NCI-H128 (cell line): ENCODE results near the gene SNX32.
A peak's percentile ranks its signal among the peaks of the same experiment; 100 is the strongest.

Experiments
- DNase-seq: peaks from one replicate; lab custom pipeline; 2025; ENCODE audit not compliant: unreplicated experiment; lab: John Stamatoyannopoulos, UW

Gene SNX32

DNA sequence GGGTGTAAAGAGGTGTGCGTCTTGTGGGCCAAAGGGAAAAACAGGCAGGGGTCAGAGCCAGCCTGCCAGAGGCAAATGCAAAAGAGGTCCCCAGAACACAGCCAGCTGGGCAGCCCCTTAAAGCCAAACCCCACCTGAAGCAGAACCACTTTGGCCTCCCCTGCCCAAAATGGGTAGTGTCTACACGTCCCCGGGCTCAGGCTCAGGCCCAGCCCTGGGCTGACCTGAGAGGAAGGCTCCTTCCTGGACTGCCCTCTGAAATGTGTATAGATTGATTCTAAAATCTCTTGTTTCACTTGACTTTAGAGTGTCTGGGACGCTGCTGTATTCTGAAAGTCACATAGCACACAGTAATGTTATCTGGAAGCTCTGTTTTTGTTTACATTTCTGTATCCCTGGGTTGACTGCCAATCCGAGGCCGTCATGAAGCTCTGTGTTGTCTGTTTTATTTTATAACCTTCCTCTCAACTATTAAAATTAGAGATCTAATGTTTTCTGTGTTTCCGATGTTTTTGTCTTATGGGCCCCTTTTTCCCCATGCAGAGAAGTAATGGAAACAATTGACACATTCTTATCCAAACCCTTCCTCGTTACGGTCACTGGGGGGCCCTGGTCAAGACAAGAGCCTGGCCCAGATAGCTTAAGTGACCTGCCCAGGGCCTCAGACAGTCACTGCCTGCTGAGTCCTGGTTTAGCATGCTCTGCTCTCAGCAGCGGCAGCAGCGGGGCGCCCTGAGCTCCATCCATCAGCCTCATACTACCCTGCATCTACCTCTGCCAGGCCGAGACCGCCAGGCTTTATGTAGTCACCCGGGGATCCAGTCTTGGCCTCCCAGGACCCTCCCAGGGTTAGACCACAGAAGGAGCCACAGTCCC lies 36.8 kb upstream of the SNX32 start:
- DNase-seq, result no peak

GRCh38 chr11:65797711-65798110 lies 36.1 kb upstream of the SNX32 start:
- DNase-seq, result no peak

DNA sequence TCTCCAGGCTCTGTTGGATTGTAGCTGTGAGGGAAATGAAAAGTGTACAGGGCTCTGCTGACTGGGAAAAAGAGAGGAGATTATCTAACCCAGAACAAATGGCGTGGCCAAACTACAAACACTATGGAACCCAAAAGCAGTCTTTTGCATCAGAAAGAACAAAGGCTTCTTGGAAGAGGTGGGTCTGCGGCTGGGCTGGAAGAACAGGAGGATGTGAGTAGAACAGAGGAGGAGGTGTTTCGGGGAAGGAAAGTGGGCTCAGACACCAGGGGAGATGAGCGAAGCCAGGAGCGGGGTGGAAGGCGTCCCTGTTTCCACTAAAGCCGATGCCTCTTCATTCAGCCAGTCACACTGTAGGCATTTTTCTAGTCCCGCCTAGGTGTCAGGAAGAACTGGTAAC lies 34.9 kb upstream of the SNX32 start:
- DNase-seq, result no peak

- no peak for DNase-seq
These were observed 32.4 kb upstream of the SNX32 start for GRCh38 chr11:65801153-65801987.

GRCh38 chr11:65802841-65803240 lies 30.9 kb upstream of the SNX32 start:
- no peak for DNase-seq

DNA sequence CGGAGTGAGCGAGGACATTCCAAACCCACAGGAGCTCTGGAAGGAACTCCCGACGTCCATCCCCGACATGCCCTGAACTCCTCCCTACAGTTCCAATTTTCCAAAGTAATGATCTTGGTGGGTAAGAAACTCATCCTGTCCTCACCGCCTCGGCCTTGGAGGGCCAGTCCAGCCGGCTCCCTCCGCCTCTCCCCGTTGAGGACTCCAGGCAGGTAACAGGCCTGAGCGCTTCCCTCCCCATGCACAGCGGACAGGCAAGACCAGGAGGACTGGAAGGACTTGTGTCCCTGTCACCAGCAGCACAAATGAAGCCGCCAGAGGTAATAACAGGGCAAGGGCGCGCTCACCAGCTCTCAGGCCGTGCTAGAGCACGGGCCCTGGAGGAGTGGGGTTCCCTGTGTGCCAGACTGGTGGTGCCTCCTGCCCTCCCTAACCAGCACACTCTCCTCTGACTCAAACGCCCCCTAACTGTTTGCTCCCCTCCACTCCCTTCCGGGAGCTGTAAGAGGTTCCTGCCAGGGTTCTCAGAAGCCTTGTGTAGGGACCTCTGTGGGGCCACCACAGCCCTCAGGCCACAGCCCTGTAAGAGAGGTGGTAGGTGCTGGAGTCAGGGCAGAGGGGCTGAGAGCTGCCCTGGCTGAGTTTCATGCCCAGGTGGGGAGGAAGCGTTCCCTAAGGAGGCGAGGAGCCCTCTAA lies 29.8 kb upstream of the SNX32 start:
- no peak for DNase-seq

GRCh38 chr11:65806979-65807378 lies 26.8 kb upstream of the SNX32 start:
- DNase-seq, result no peak

DNA sequence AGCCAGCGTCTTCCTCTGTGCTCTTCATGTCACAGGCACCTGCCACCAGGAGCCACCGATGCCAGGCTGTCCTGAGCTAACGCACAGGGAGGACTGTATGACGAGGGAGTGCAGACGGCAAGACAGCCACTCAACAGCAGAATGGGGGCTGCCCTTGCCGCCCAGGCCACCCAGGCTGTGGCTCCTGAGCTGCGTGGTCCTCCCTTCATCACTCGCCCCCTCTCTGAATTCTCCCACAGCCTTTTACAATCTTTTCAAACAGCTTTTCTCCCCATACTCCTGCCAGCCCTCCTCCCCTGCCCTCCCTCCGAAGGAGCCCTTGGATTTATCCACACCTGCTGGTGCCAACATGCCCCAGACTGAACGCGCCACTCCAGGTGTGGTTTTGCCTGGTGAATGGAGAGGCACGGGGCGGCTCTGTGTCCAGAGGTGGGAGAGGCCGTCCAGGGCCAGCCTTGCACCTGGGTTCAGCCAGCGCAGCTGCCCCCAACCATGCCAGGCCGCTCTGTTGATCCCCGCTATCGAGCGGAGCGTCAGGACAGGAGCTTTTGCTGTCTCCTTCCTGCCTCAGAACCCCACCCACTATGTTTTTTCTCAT lies 24.9 kb upstream of the SNX32 start:
- no peak for DNase-seq

GRCh38 chr11:65809496-65809895 lies 24.3 kb upstream of the SNX32 start:
- DNase-seq, result no peak

- no peak for DNase-seq
These were observed 23.5 kb upstream of the SNX32 start for GRCh38 chr11:65810046-65810868.

DNA sequence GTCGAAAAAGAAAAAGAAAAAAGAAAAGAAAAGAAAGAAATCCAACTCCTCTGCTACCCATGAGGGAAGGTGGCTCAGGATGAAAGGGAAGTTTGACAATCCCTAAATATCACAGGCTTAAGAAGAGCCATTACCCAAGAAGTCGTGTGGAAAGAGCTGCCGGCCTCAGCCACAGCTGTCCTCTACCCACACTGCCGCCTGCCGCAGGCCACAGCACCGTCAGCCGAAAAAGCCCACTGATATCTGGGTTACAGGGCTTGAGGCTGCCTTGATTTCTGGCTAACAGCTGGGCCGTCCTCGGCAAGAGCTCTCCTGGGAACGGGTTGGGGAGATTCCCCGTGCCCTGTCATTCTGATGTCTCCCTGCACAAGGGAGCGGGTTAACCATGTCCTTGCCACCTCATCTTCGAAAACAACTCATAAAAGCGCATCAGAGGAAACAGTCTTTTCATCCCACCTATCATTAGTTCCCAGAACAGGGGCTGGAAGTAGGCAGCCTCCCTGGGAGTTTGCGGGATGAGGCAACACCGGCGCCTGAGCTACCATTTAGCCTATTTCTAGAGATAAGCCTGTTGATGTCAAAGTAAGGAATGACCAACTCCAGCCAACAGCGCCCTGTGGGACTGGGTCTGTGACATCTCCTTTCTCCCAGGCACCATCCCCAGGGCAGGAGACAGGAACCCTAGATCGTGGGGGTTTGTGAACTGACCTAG lies 21.8 kb upstream of the SNX32 start:
- DNase-seq, result no peak

- no peak for DNase-seq
These were observed 19.4 kb upstream of the SNX32 start for GRCh38 chr11:65814131-65814985.

- DNase-seq, result no peak
These were observed 18.7 kb upstream of the SNX32 start for GRCh38 chr11:65814986-65815565.

- DNase-seq, result no peak
These were observed 17.1 kb upstream of the SNX32 start for GRCh38 chr11:65816696-65817095.

DNA sequence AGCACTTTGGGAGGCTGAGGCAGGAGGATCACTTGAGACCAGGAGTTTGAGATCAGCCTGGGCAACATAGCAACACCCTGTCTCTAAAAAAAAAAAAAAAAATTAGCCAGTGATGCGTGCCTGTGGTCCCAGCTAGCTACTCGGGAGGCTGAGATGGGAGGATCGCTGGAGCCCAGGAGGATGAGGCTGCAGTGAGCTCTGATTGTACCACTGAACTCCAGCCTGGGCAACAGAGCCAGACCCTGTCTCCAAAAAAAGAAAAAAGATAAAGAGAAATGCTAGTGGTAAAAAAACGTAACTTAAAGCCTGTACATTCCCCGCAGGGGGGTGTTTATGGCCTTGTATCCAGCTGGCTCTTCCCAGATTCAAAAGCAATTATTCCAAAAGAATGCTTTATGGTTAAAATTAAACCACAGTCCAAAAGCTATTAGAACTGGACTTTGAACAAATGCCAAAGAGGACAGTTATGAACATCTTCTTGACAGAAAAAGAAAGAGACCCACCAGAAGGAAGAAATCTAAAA lies 16.4 kb upstream of the SNX32 start:
- no peak for DNase-seq

- peak; percentile 81 for DNase-seq
These were observed 15.7 kb upstream of the SNX32 start for GRCh38 chr11:65817835-65818680.

- no peak for DNase-seq
These were observed 12.7 kb upstream of the SNX32 start for GRCh38 chr11:65821107-65821506.
